Endothelial cell of umbilical vein (primary cell): ENCODE data around the gene WDR18. TPM values are rescaled to one million over a fixed set of nuclear protein-coding genes. Genes with fewer than 3 reads are reported as not detected.

Experiments
- BruUV-seq: library from RNA; stranded (reverse); fragments of 400-500 nt; replicated peaks from 2 replicates; lab custom pipeline; 2021; lab: Mats Ljungman, UMichigan
- CTCF ChIA-PET: fragments of 300-600, 350-600 bp; sonication (Branson Sonifier 250); formaldehyde crosslinking; loops from one replicate; lab custom pipeline; 2021; ENCODE audit warnings: antibody characterized with exemption, inconsistent platforms; lab: Charles Lee
- POLR2A ChIA-PET: fragments of 300-600, 350-600 bp; sonication (Branson Sonifier 250); formaldehyde crosslinking; loops from one replicate; lab custom pipeline; 2021; ENCODE audit warnings: antibody characterized with exemption, inconsistent platforms; lab: Charles Lee
- DNase-seq: peaks from one replicate; pipeline ENCODE4 v3.0.0-alpha.2; 2011; ENCODE audit warnings: low read depth, low spot score
- FAIRE-seq: peaks from 2 replicates; lab custom pipeline; 2011; peaks lifted over from hg19 to GRCh38; lab: Jason Lieb, UNC
- H2AFZ ChIP-seq: 2 replicates; pipeline ENCODE4 v1.6.0; 2012; ENCODE audit warnings: low read depth, low read length, control low read depth, inconsistent platforms
- H3K27ac ChIP-seq: 2 replicates; pipeline ENCODE4 v1.5.1; 2011; ENCODE audit warnings: low read depth, mild to moderate bottlenecking, control low read depth, low read length, moderate library complexity; ENCODE audit not compliant: insufficient read depth
- H3K27me3 ChIP-seq, 2 experiments: 2 replicates each; pipeline versions ENCODE4 v1.6.0 to v1.6.1; 2011; ENCODE audit warnings: low read length in 2 of 2, mixed read lengths in 1 of 2; ENCODE audit not compliant: control insufficient read depth in 2 of 2, insufficient read depth in 2 of 2
- H3K36me3 ChIP-seq, 2 experiments: 2 replicates in 1 of 2; 3 replicates in 1 of 2; pipeline ENCODE4 v1.5.1; 2011; ENCODE audit warnings: low read length in 2 of 2, mild to moderate bottlenecking in 1 of 2, moderate library complexity in 1 of 2; ENCODE audit not compliant: control insufficient read depth in 2 of 2, insufficient read depth in 2 of 2; ENCODE audit errors: extremely low read depth in 1 of 2
- H3K4me1 ChIP-seq: 3 replicates; pipeline ENCODE4 v1.5.1; 2011; ENCODE audit warnings: mild to moderate bottlenecking, low read length; ENCODE audit not compliant: control insufficient read depth, insufficient read depth; ENCODE audit errors: extremely low read depth
- H3K4me2 ChIP-seq: 2 replicates; pipeline ENCODE4 v1.6.1; 2011; ENCODE audit warnings: low read length, control low read depth, mixed read lengths; ENCODE audit not compliant: insufficient read depth
- H3K4me3 ChIP-seq, 3 experiments: fragments of 200-600 bp in 1 of 3; sonication (generic), shearing (Covaris generic) in 1 of 3; replicated peaks in 1 of 3; 2 replicates each; pipeline ENCODE4 v1.5.1; 2011 to 2016; ENCODE audit warnings: control low read depth in 3 of 3, low read length in 3 of 3, mild to moderate bottlenecking in 2 of 3, inconsistent platforms in 1 of 3, low read depth in 1 of 3, moderate library complexity in 1 of 3; ENCODE audit not compliant: insufficient read depth in 1 of 3
- H3K79me2 ChIP-seq: 2 replicates; pipeline ENCODE4 v1.6.0; 2012; ENCODE audit warnings: low read length, inconsistent platforms; ENCODE audit not compliant: control insufficient read depth, insufficient read depth
- H3K9ac ChIP-seq: replicated peaks from 2 replicates; pipeline ENCODE3; 2011; ENCODE audit warnings: low read length, control low read depth; ENCODE audit not compliant: insufficient read depth; ENCODE audit errors: extremely low read depth
- H3K9me1 ChIP-seq: replicated peaks from 3 replicates; pipeline ENCODE4 v1.6.0; 2011; ENCODE audit warnings: mild to moderate bottlenecking, low read length; ENCODE audit not compliant: control insufficient read depth, insufficient read depth; ENCODE audit errors: extremely low read depth
- H3K9me3 ChIP-seq: replicated peaks from 2 replicates; pipeline ENCODE4 v1.5.1; 2012; ENCODE audit warnings: low read length, inconsistent platforms; ENCODE audit not compliant: control insufficient read depth, insufficient read depth
- H4K20me1 ChIP-seq: replicated peaks from 2 replicates; pipeline ENCODE3; 2011; ENCODE audit warnings: mild to moderate bottlenecking, low read length; ENCODE audit not compliant: control insufficient read depth, insufficient read depth; ENCODE audit errors: extremely low read depth
- CTCF ChIP-seq, 2 donors: IDR thresholded peaks; 1 replicate in 1 of 2; 2 replicates in 1 of 2; pipeline ENCODE4 v1.5.1; 2011; ENCODE audit warnings: low read length in 2 of 2, mild to moderate bottlenecking in 2 of 2, moderate library complexity in 2 of 2, control low read depth in 1 of 2, inconsistent platforms in 1 of 2, low read depth in 1 of 2; ENCODE audit not compliant: insufficient read depth in 1 of 2; ENCODE audit errors: extremely low read depth in 1 of 2
- EZH2 ChIP-seq: IDR thresholded peaks from 2 replicates; pipeline ENCODE4 v1.6.1; 2012; ENCODE audit warnings: borderline replicate concordance, low read depth, mild to moderate bottlenecking, moderate library complexity, low read length, inconsistent platforms; ENCODE audit not compliant: severe bottlenecking
- FOS ChIP-seq: IDR thresholded peaks from 2 replicates; pipeline ENCODE4 v1.6.1; 2011; ENCODE audit warnings: mild to moderate bottlenecking, low read length, moderate library complexity, borderline replicate concordance; ENCODE audit not compliant: insufficient read depth
- GATA2 ChIP-seq: IDR thresholded peaks from 2 replicates; pipeline ENCODE4 v1.7.0; 2011; ENCODE audit warnings: low read depth, mild to moderate bottlenecking, moderate library complexity, mixed read lengths, low read length; ENCODE audit not compliant: insufficient read length, insufficient read depth
- JUN ChIP-seq: IDR thresholded peaks from 2 replicates; pipeline ENCODE4 v1.6.1; 2011; ENCODE audit warnings: borderline replicate concordance, low read depth; ENCODE audit not compliant: insufficient read length, insufficient read depth
- MAX ChIP-seq: IDR thresholded peaks from 2 replicates; pipeline ENCODE4 v1.6.1; 2011; ENCODE audit not compliant: insufficient read depth, insufficient read length
- MYC ChIP-seq: IDR thresholded peaks from one replicate; pipeline ENCODE4 v1.6.1; 2011; ENCODE audit warnings: mild to moderate bottlenecking, low read depth, low read length
- POLR2A ChIP-seq: IDR thresholded peaks from 2 replicates; pipeline ENCODE4 v1.6.1; 2012; ENCODE audit warnings: low read depth, mild to moderate bottlenecking, control low read depth, low read length
- POLR2AphosphoS5 ChIP-seq: IDR thresholded peaks from 2 replicates; pipeline ENCODE4 v1.6.1; 2012; ENCODE audit warnings: low read depth, mild to moderate bottlenecking, control low read depth, low read length, moderate library complexity; ENCODE audit not compliant: insufficient read depth
- dilution Hi-C: fragments of 300-500 bp; cut with MboI; formaldehyde crosslinking; loops from one replicate; pipeline ENCODE4 v1.15.0; 2019; ENCODE audit warnings: low sequenced_read_pairs; ENCODE audit not compliant: extremely low pct_ligation_motif_present
- intact Hi-C: fragments of 100-400 bp; cut with micrococcal nuclease; formaldehyde crosslinking; loops from one replicate; pipeline ENCODE4 v1.10.0; 2022
- polyA plus RNA-seq, 4 experiments: library from polyadenylated mRNA; depleted of rRNA in 3 of 4; stranded (reverse) in 3 of 4; unstranded in 1 of 4; fragments of >200 nt; gene quantifications; 2 replicates each; pipeline versions ENCODE4 v1.2.1 to v1.2.3, GENCODE V29; 2011 to 2012; ENCODE audit warnings: missing spikeins in 1 of 4
- total RNA-seq: library from RNA; stranded (reverse); gene quantifications from 2 replicates; pipeline ENCODE4 v1.2.3, GENCODE V29; 2021

WDR18 gene
- total and polyA plus RNA-seq, 2 donors (not counting 3 experiments of a cell fraction or from before 2014, with no cell fraction given): 54.8 to 102 TPM

GRCh38 chr19:990746-991145 is 6.6 kb downstream of the WDR18 start:
- FAIRE-seq (no peak), DNase-seq (no peak)
- Histone ChIP-seq H3K9ac (no peak overlapping the region), H3K4me2 (no peak overlapping the region), H2AFZ (no peak overlapping the region), H3K27me3 (no peaks in the 10 kb centered on the region), H3K4me3 (no peak overlapping the region), H3K9me1 (no peaks in the 10 kb centered on the region), H3K36me3 (peaks cover 0 to 15% of the 10 kb centered on the region in 2 experiments), H3K9me3 (no peaks in the 10 kb centered on the region), H4K20me1 (no peaks in the 10 kb centered on the region), H3K27ac (no peak overlapping the region), H3K4me1 (no peaks in the 10 kb centered on the region), H3K79me2 (no peaks in the 10 kb centered on the region)
- dilution Hi-C loops: no loop called here
- no TSS peak for BruUV-seq
- ChIA-PET CTCF (no interaction called here), POLR2A (no interaction called here)
- TF ChIP-seq GATA2: no peak
- TF ChIP-seq FOS: no peak
- TF ChIP-seq CTCF (IDR thresholded peaks at IDR 0.05; ENCODE audit: extremely low read depth in 1 of 2, insufficient read depth in 1 of 2, low read depth in 1 of 2, low read length in 2 of 2): no peak
- TF ChIP-seq POLR2A: no peak
- no peak for TF ChIP-seq EZH2
- no peak for TF ChIP-seq MAX
- TF ChIP-seq POLR2AphosphoS5: no peak
- TF ChIP-seq JUN: no peak
- TF ChIP-seq MYC: no peak
- intact Hi-C loops: no loop called here
